Right lobe of liver (tissue), 6 donors: ENCODE data around the gene GOLIM4. TPM values are rescaled to one million over a fixed set of nuclear protein-coding genes. Genes with fewer than 3 reads are reported as not detected.

ENCODE experiments used
- ATAC-seq, 4 donors: fragments of 200-7000 bp; cut with Tn5 transposase; one replicate each; pipeline ENCODE4 v1.9.1; 2020; ENCODE audit warnings: mild to moderate bottlenecking in 4 of 4, moderate library complexity in 4 of 4
- DNase-seq, 3 donors: peaks; one replicate each; pipeline ENCODE4 v3.0.0-alpha.2; 2020
- H3K27ac ChIP-seq, 3 donors: fragments of 200-600 bp; one replicate each; pipeline ENCODE4 v1.8.0; 2022
- H3K27me3 ChIP-seq, 2 donors: fragments of 200-600 bp; one replicate each; pipeline ENCODE4 v1.8.0; 2022
- H3K36me3 ChIP-seq, 4 donors: fragments of 200-600 bp; sonication (generic) in 1 of 4; one replicate each; pipeline versions ENCODE4 v1.5.1 to v1.8.0; 2017 to 2022; ENCODE audit warnings: control low read depth in 1 of 4
- H3K4me1 ChIP-seq, 4 donors: fragments of 200-600 bp; sonication (generic) in 1 of 4; one replicate each; pipeline versions ENCODE4 v1.5.1 to v1.8.0; 2017 to 2022; ENCODE audit warnings: control low read depth in 1 of 4
- H3K4me3 ChIP-seq, 3 donors: fragments of 200-600 bp; one replicate each; pipeline ENCODE4 v1.8.0; 2022
- H3K9me3 ChIP-seq, 4 donors: fragments of 200-600 bp; sonication (generic) in 1 of 4; one replicate each; pipeline versions ENCODE4 v1.5.1 to v1.8.0; 2017 to 2022; ENCODE audit warnings: control low read depth in 1 of 4
- POLR2A ChIP-seq: fragments of 450-650 bp; IDR thresholded peaks from one replicate; pipeline ENCODE4 v1.6.1; 2017; ENCODE audit warnings: antibody characterized with exemption, mild to moderate bottlenecking
- WGBS: methylation state at CpG from one replicate; pipeline ENCODE4 v1.1.6; 2018; ENCODE audit warnings: low coverage, low lambda C conversion rate; ENCODE audit not compliant: insufficient coverage; ENCODE audit errors: missing lambda C conversion rate; 5-methylcytosine and 5-hydroxymethylcytosine counted together
- intact Hi-C, 2 donors: fragments of 100-400 bp; cut with DNase I; formaldehyde crosslinking; loops; one replicate each; pipeline versions ENCODE4 v1.11.2 to v1.14.1; 2022
- total RNA-seq, 6 experiments: library from RNA; depleted of rRNA in 2 of 6; stranded (reverse); fragments of >200 nt in 2 of 6; fragmentation: NEBNext Ultra II Directional in 3 of 6; extraction: Animal tissue kit (Norgen Biotek cat#: 25700) in 3 of 6; gene quantifications; one replicate each; pipeline versions ENCODE4 v1.1.0 to v1.2.4, GENCODE V29; 2016 to 2023
- TF ChIP-seq, protein P1 (sequence below), 4 donors: fragments of 200-600 bp in 3 of 4; fragments of 450-650 bp in 1 of 4; IDR thresholded peaks; one replicate each; pipeline versions ENCODE4 v1.5.1 to v1.8.0; 2016 to 2022; ENCODE audit warnings: antibody characterized with exemption in 4 of 4, mild to moderate bottlenecking in 2 of 4
- donor health status: DM: no; HTN: yes; CAD: no.
- donor health status: DM: no; HTN: no; CAD: no.
- donor health status: DM: no; HTN: no; CAD: no.
- donor health status: DM: no; HTN: yes; CAD: no.
- donor health status: DM: no; HTN: yes; CAD: no.

GOLIM4 gene
- total RNA-seq, 6 experiments from 2014 or later = 33.3 to 44.9 (median 36.6) TPM

GRCh38 chr3:168080022-168080421 is 15.7 kb downstream of the GOLIM4 start:
- no peaks in the 10 kb centered on the region for H3K27me3 ChIP-seq
- no peak overlapping the region for H3K4me3 ChIP-seq
- intact Hi-C loops = no loop called here
- ATAC-seq (no peak), DNase-seq (no peak)
- 71% methylated on average over 3 of the region's 3 CpGs for WGBS
- no peak for TF ChIP-seq POLR2A
- TF ChIP-seq, protein P1, sequence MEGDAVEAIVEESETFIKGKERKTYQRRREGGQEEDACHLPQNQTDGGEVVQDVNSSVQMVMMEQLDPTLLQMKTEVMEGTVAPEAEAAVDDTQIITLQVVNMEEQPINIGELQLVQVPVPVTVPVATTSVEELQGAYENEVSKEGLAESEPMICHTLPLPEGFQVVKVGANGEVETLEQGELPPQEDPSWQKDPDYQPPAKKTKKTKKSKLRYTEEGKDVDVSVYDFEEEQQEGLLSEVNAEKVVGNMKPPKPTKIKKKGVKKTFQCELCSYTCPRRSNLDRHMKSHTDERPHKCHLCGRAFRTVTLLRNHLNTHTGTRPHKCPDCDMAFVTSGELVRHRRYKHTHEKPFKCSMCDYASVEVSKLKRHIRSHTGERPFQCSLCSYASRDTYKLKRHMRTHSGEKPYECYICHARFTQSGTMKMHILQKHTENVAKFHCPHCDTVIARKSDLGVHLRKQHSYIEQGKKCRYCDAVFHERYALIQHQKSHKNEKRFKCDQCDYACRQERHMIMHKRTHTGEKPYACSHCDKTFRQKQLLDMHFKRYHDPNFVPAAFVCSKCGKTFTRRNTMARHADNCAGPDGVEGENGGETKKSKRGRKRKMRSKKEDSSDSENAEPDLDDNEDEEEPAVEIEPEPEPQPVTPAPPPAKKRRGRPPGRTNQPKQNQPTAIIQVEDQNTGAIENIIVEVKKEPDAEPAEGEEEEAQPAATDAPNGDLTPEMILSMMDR (IDR thresholded peaks at IDR 0.05) = no peak
- no peaks in the 10 kb centered on the region for H3K9me3 ChIP-seq
- no peak overlapping the region for H3K27ac ChIP-seq
- H3K36me3 ChIP-seq = no peaks in the 10 kb centered on the region
- H3K4me1 ChIP-seq = peaks cover 0 to 2% (median 0%) of the 10 kb centered on the region in 4 donors

DNA sequence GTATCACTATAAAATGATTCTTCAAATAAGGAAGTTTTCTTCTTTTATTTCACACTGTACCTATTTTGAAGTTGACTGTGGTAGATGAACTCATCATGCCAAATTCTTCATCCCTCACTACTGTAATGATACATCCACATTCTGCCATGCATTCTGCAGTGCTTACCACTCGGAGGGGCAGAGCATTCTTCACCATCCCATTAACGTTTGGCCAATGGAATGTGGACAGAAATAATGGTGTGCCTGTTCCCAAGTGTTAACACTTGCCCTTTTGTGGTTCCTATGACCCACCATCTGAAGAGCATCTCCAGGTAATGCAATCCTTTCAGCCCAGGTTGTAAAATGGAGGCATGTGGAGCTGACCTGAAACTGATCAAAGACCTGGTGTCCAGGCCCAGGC is 18.6 kb downstream of the GOLIM4 start:
- Histone ChIP-seq H3K9me3 (no peaks in the 10 kb centered on the region), H3K4me3 (no peak overlapping the region), H3K27ac (no peak overlapping the region), H3K27me3 (no peaks in the 10 kb centered on the region), H3K36me3 (no peaks in the 10 kb centered on the region), H3K4me1 (peaks cover 0 to 2% (median 0%) of the 10 kb centered on the region in 4 donors)
- intact Hi-C loops = no loop called here
- DNase-seq (no peak), ATAC-seq (no peak)
- TF ChIP-seq, protein P1 (IDR thresholded peaks at IDR 0.05) = no peak
- TF ChIP-seq POLR2A = no peak
- whole genome bisulfite sequencing = 67% methylated on average over 2 of the region's 2 CpGs

DNA sequence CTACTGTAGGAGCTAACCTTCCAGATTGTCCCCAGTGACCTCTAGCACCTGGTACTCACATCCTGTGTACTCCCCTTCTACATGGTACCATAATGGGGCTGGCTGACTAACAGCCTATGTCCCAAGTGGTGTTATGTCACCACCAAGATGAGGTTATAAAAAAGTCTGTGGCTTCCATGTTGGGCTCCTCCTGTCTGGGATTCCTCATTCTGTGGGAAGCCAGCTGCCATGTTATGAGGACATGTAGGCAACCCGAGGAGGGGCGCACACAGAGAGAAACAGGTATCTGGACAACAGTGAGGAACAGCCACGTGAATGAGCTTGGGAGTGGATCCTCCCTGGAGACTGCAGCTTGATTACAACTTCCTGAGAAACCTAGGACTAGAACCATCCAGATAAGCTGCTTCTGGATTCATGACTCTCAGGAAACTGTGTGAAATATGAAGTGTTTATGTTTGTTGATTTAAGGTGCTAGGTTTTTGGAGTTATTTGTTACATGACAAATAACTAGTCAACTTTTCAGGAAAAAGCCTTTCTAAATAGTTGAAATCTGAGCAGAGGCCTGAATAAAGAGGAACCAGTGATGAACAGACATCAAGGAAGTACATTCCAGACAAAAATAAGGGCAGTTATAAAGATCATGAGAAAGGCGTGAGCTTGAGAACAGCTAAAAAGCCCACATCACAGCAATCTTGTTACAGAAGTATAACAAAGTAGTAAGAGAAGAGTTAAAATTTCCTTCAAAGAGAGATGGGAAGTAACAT is 21.7 kb downstream of the GOLIM4 start:
- Histone ChIP-seq H3K4me3 (no peak overlapping the region), H3K36me3 (no peaks in the 10 kb centered on the region), H3K9me3 (no peaks in the 10 kb centered on the region), H3K4me1 (peaks cover 0 to 6% (median 0%) of the 10 kb centered on the region in 4 donors), H3K27me3 (no peaks in the 10 kb centered on the region), H3K27ac (no peak overlapping the region)
- ATAC-seq = peak in 1 of 4 donors; percentile 18
- intact Hi-C loops = no loop called here
- DNase-seq = no peak
- TF ChIP-seq, protein P1 (IDR thresholded peaks at IDR 0.05) = no peak
- TF ChIP-seq POLR2A = no peak
- WGBS = 88% methylated on average over 4 of the region's 4 CpGs

GRCh38 chr3:168072323-168072650 is 23.4 kb downstream of the GOLIM4 start:
- no peak overlapping the region for H3K27ac ChIP-seq
- no peak for ATAC-seq
- intact Hi-C loops = no loop called here
- no peaks in the 10 kb centered on the region for H3K27me3 ChIP-seq
- no peak for DNase-seq
- peaks cover 0 to 7% (median 3%) of the 10 kb centered on the region in 4 donors for H3K4me1 ChIP-seq
- no peak overlapping the region for H3K4me3 ChIP-seq
- no peaks in the 10 kb centered on the region for H3K36me3 ChIP-seq
- no peak for TF ChIP-seq POLR2A
- no peaks in the 10 kb centered on the region for H3K9me3 ChIP-seq

- peak in 1 of 4 donors; percentile 37 for ATAC-seq
Measured at GRCh38 chr3:168071591-168072322, 24.0 kb downstream of the GOLIM4 start.

More at GRCh38 chr3:168071591-168072322, 24.0 kb downstream of the GOLIM4 start:
- Histone ChIP-seq H3K4me1 (peaks cover 0 to 13% (median 3%) of the 10 kb centered on the region in 4 donors), H3K27ac (no peak overlapping the region), H3K9me3 (no peaks in the 10 kb centered on the region), H3K36me3 (no peaks in the 10 kb centered on the region), H3K4me3 (no peak overlapping the region), H3K27me3 (no peaks in the 10 kb centered on the region)
- no peak for DNase-seq
- intact Hi-C loops = no loop called here
- 82% methylated on average over 7 of the region's 8 CpGs for WGBS
- no peak for TF ChIP-seq POLR2A
- TF ChIP-seq, protein P1 (IDR thresholded peaks at IDR 0.05) = no peak
